Measurements from ENCODE around the gene CAMSAP1. TPM values are rescaled to one million over a fixed set of nuclear protein-coding genes. Genes with fewer than 3 reads are reported as not detected.

CAMSAP1 gene
- total and polyA plus RNA-seq, 2 of the 4 experiments (the other 2 are of a cell fraction) = 8.2 to 19.5 TPM

DNA sequence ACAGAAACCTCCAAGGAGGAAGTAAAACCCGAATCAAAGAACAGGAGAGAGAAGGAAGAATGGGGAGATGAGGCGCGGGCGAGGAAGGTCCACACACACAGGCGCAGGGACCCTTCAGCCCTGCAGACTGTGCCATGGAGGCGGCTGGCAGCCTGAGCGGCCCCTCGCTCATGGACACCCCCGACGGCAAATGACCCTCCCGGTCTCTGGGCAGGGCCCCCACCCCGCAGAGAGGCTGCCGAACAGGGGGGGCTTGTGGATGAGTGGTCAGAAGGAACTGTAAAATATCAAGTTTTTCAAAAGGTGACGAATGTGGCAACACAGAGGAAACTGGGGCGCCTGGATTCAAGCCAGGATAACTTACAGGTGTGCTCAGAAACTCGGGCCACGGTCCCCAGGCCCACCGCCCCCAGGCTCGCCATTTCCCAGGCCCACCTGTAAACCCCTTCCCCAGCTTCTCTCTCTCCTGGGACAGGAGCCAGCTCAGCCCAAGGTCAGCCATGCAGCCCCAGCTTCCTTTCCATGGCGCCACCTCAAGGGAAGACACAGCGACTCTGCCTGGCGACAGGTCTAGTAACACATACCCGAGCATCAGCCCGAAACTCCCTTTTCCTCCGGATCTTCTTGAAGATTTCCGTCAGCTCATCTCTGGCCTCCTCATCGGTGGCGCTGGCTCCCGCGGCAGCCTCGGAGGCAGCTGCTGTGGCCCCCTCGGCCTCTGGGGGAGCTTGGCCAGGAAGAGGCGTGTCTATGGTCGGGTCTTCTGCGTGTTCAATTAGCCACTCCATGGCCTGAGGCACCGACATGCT lies 37.3 kb upstream of the CAMSAP1 start:
- Histone ChIP-seq H2BK5ac (ENCODE audit: low read depth, low read length, poor library complexity, severe bottlenecking) (no peak overlapping the region), H3K56ac (ENCODE audit: extremely low read depth, insufficient read depth, low read length) (no peak overlapping the region), H3K4me1 (ENCODE audit: control insufficient read depth, insufficient read depth, low read length) (no peaks in the 10 kb centered on the region), H4K5ac (ENCODE audit: low read depth, low read length) (no peak overlapping the region), H2AK5ac (ENCODE audit: low read depth, low read length) (no peak overlapping the region), H3K27ac (ENCODE audit: insufficient read depth, low read length) (no peak overlapping the region), H3K23ac (ENCODE audit: low read depth, low read length) (no peak overlapping the region), H4K8ac (ENCODE audit: low read depth in 2 of 2, low read length in 2 of 2) (no peak overlapping the region), H3K9me3 (ENCODE audit: control insufficient read depth, insufficient read depth, low read length) (no peaks in the 10 kb centered on the region), H2BK120ac (ENCODE audit: low read depth, low read length) (no peak overlapping the region), H2BK15ac (ENCODE audit: low read depth, low read length) (no peak overlapping the region), H3K9ac (ENCODE audit: low read depth, low read length) (no peak overlapping the region), H3K14ac (replicated peaks; ENCODE audit: low read depth, low read length) (no peak overlapping the region), H3K36me3 (ENCODE audit: control insufficient read depth, insufficient read depth, low read length) (peaks cover 44% of the 10 kb centered on the region), H3K18ac (ENCODE audit: low read depth, low read length) (no peak overlapping the region), H3K27me3 (ENCODE audit: control insufficient read depth, insufficient read depth, low read length) (no peaks in the 10 kb centered on the region), H2AFZ (replicated peaks; ENCODE audit: low read length, poor library complexity) (no peak overlapping the region), H2AK9ac (replicated peaks; ENCODE audit: low read depth, low read length, poor library complexity) (no peak overlapping the region), H4K20me1 (ENCODE audit: insufficient read depth, low read length) (no peaks in the 10 kb centered on the region; the same call in 1 of the 2 replicates), H3K4me2 (ENCODE audit: low read depth, low read length) (no peak overlapping the region), H3K4me3 (ENCODE audit: insufficient read depth, low read depth, low read length) (no peak overlapping the region), H3K79me1 (ENCODE audit: low read depth in 1 of 2, low read length in 2 of 2) (peaks cover 5 to 23% of the 10 kb centered on the region in 2 experiments; a peak in 3 of 4 replicates), H2BK20ac (ENCODE audit: low read depth, low read length) (no peak overlapping the region), H4K91ac (ENCODE audit: insufficient read depth, low read depth, low read length) (no peak overlapping the region), H3K9me1 (ENCODE audit: insufficient read depth, low read length) (no peaks in the 10 kb centered on the region; the same call in 1 of the 2 replicates), H3K4ac (ENCODE audit: low read depth, low read length) (no peak overlapping the region)
- intact Hi-C loops (cut with micrococcal nuclease) = no loop called here
- DNase-seq (no peak), ATAC-seq (ENCODE audit: low read depth) (no peak)
- CTCF ChIA-PET = interaction anchor here (0.5 kb wide), 1 partner anchor 9 kb away, joined by 4 read pairs; no protein-coding TSS in a partner anchor
- 87% methylated on average over 11 of the region's 36 CpGs; no CpG with 5 or more reads in 1 of the 2 experiments for WGBS, 2 experiments (ENCODE audit: extremely low coverage in 2 of 2, insufficient read length in 1 of 2)
- dilution Hi-C loops (cut with HindIII; ENCODE audit: low sequenced_read_pairs, unreplicated experiment) = no loop called here
- in situ Hi-C loops (cut with MboI; ENCODE audit: low sequenced_read_pairs) = loop anchor here (25.0 kb wide), 1 partner anchor 332 kb away; a partner anchor contains a TSS
- no peak for TF ChIP-seq MXI1 (IDR thresholded peaks at IDR 0.05; ENCODE audit: borderline replicate concordance, low read depth, low read length)
- no peak for TF ChIP-seq CEBPB (IDR thresholded peaks at IDR 0.05; ENCODE audit: low read depth, low read length)
- TF ChIP-seq, protein P1, sequence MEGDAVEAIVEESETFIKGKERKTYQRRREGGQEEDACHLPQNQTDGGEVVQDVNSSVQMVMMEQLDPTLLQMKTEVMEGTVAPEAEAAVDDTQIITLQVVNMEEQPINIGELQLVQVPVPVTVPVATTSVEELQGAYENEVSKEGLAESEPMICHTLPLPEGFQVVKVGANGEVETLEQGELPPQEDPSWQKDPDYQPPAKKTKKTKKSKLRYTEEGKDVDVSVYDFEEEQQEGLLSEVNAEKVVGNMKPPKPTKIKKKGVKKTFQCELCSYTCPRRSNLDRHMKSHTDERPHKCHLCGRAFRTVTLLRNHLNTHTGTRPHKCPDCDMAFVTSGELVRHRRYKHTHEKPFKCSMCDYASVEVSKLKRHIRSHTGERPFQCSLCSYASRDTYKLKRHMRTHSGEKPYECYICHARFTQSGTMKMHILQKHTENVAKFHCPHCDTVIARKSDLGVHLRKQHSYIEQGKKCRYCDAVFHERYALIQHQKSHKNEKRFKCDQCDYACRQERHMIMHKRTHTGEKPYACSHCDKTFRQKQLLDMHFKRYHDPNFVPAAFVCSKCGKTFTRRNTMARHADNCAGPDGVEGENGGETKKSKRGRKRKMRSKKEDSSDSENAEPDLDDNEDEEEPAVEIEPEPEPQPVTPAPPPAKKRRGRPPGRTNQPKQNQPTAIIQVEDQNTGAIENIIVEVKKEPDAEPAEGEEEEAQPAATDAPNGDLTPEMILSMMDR (conservative IDR thresholded peaks at IDR 0.05; ENCODE audit: low read depth, low read length) = no peak
- no peak for TF ChIP-seq RAD21 (IDR thresholded peaks at IDR 0.05; ENCODE audit: low read length)
- no peak for TF ChIP-seq RFX5 (IDR thresholded peaks at IDR 0.05; ENCODE audit: low read depth, low read length)
- TF ChIP-seq, protein P2, sequence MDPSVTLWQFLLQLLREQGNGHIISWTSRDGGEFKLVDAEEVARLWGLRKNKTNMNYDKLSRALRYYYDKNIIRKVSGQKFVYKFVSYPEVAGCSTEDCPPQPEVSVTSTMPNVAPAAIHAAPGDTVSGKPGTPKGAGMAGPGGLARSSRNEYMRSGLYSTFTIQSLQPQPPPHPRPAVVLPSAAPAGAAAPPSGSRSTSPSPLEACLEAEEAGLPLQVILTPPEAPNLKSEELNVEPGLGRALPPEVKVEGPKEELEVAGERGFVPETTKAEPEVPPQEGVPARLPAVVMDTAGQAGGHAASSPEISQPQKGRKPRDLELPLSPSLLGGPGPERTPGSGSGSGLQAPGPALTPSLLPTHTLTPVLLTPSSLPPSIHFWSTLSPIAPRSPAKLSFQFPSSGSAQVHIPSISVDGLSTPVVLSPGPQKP (IDR thresholded peaks at IDR 0.05; ENCODE audit: borderline replicate concordance, low read depth, low read length) = no peak
- no peak for TF ChIP-seq MAFK (IDR thresholded peaks at IDR 0.05; ENCODE audit: low read depth, low read length)
- no peak for TF ChIP-seq BHLHE40 (IDR thresholded peaks at IDR 0.05; ENCODE audit: low read depth, low read length)
- no peak for TF ChIP-seq RCOR1 (IDR thresholded peaks at IDR 0.05; ENCODE audit: insufficient replicate concordance, low read length)
- BruUV-seq (replicated peaks) = no TSS peak
- POLR2A ChIA-PET (ENCODE audit: unreplicated experiment) = no interaction called here

All from IMR-90 (cell line).